GM18517 (cell line): ENCODE measurements around the gene CRY2.
A peak's percentile ranks its signal among the peaks of the same experiment; 100 is the strongest.
"Not testable (repeated sequence)": the region's sequence is repeated elsewhere in the genome, so short reads cannot be mapped to it uniquely, and the experiment has no call there.

Experiments
- ATAC-seq: cut with Tn5 transposase; IDR thresholded peaks from one replicate; pipeline ENCODE4 v1.9.1; 2021; ENCODE audit warnings: mild to moderate bottlenecking, moderate library complexity; ENCODE audit not compliant: unreplicated experiment

Gene CRY2

GRCh38 chr11:45811571-45812290 lies 35.5 kb upstream of the CRY2 start:
- ATAC-seq, result no peak

GRCh38 chr11:45812581-45813548 lies 34.4 kb upstream of the CRY2 start:
- no peak for ATAC-seq

GRCh38 chr11:45815747-45816146 lies 31.5 kb upstream of the CRY2 start:
- no peak for ATAC-seq

GRCh38 chr11:45816614-45817013 lies 30.7 kb upstream of the CRY2 start:
- ATAC-seq, result no peak

- peak; percentile 79 for ATAC-seq
Measured at GRCh38 chr11:45817191-45817590, 30.1 kb upstream of the CRY2 start.

- ATAC-seq, result no peak
Measured at GRCh38 chr11:45818961-45819605, 28.2 kb upstream of the CRY2 start.

GRCh38 chr11:45820211-45820857 lies 26.9 kb upstream of the CRY2 start:
- ATAC-seq, result no peak

GRCh38 chr11:45826492-45826891 lies 20.8 kb upstream of the CRY2 start:
- not testable (repeated sequence) for ATAC-seq

DNA sequence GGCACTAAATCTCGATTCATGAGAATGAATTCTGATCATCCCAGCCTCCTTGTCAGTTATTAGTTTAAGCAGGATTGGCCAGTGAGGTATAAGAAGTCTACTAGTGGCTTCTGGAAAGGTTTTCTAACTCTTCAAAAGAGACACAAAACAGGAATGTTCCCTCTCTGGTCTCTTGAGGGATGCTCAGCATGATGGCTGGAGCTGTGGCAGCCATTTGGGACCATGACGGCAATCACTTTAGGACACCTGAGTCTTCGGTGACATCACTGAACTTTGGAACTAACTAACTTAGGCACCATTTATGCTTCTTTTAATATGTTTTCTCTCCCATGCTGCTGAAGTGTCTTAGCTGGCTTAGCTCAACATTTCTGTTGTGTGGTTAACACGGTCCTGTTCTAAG lies 20.2 kb upstream of the CRY2 start:
- no peak for ATAC-seq

DNA sequence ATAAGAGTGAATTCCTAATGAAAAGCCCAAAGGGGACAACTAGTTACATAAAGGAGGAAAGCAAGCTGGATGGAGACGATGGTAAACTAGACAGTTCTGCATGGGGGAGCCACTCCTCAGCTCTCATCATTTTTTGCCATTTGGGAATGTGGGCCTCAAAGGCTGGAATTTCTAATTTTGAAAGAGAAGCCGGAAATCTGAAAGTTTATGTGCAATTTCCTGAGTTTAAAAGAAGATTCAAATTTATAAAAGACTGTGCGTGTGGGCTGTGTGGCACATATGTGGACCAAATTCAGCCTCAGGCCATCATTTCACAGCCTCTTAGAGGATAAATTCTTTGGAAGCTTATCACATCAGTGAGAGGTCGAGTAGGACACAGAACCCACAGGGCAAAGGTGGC lies 18.3 kb upstream of the CRY2 start:
- ATAC-seq, result no peak

GRCh38 chr11:45830596-45830995 lies 16.7 kb upstream of the CRY2 start:
- no peak for ATAC-seq

DNA sequence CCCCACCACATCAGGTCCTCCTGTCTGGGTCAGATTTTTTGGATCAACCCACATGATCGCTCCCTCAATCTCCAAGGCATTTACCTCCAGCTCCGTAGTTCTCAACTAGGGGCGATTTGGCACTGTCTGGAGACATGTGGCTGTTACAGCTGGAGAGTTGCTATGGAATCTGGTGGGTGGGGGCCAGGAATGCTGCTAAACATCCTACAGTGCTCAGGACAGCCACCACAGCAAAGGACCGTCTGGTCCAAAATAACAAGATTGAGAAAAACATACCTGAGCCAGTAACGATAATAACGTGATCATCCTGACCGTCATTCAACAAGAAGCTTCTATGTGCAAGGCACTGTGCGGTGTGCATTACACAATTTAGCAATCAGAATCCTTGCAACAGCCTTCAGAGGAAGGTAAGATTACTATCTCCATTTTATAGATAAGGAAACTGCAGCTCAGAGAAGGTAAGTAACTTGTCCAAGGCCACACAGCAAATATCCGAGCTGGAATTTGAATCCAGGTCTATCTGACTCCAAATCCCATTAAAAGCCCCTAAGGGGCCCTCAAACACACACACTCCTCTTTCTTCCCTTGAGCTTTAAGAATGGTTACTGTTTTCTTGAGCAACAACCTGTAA lies 14.3 kb upstream of the CRY2 start:
- no peak for ATAC-seq

DNA sequence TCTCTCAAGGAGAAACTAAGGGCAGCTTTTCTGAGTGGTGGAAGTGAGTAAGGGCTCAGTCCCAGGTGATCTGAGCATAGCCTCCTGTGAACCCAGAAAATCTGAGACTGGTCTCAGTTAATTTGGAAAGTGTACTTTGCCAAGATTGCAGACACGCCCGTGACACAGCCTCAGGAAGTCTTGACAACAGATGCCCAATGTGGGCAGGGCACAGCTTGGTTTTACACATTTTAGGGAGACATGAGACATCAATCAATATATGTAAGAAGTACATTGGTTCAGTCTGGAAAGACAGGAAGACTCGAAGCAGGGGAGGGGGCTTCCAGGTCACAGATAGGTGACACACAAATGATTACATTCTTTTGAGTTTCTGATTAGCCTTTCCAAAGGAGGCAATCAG lies 13.5 kb upstream of the CRY2 start:
- ATAC-seq, result no peak

DNA sequence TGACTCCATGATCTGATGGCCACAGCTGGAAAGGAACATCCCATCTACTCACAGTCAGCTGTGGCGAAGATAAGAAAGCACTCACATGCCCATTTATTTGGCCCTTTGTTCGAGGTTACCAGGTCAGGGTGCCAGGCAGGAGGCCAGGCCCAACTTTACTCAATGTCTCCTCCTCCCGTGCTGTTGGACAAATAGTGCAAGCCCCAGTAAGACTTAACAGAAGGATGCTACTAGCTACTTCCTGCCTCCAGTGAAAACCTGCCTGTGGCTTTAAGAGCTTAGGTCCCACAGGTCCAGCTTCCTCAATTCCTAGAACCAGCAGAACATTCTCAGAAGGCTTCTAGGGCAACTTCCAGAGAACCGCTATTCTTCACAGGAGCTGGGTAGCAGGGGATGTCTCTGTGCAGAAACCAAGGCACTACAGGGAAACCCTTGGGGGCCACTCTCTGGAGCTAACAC lies 12.9 kb upstream of the CRY2 start:
- ATAC-seq, result no peak

GRCh38 chr11:45839204-45839603 lies 8.1 kb upstream of the CRY2 start:
- ATAC-seq, result no peak

GRCh38 chr11:45840251-45840650 lies 7.0 kb upstream of the CRY2 start:
- not testable (repeated sequence) for ATAC-seq

DNA sequence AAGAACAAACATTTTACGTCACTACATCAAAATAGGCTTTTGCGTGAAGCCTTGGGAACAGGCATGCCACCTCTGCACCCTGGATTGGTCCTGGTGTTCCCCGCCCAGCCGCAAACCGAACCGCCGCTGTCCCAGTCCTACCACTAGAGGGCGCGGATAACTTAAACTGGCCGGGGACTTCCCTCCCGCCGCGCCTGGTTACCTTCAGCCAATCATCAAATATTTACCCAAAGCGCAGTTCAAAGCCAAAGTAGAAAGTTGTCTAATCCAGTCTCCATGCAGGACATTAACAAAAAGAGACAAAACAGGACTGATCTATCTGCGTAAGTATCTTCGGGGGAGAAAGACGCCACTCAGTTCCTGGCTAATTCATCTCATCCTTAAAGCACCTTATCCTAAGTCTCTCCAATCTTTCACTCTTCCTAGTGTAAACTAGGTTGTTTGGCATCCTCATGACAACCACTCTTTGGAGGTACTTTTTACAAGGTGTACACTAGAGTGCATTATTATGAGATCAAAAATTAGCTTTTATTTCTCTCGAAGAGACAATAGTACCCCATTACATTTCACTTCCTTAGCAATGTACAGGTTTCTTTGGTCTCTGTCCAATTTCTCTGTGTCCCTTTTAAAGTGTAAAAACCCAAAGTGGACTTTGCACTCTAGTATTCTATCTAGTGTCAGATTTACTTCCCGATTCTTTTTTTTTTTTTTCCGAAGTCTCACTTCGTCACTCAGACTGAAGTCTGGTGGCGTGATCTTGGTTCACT lies 3.9 kb upstream of the CRY2 start:
- no peak for ATAC-seq

GRCh38 chr11:45844822-45845578 lies 2.3 kb upstream of the CRY2 start:
- no peak for ATAC-seq

DNA sequence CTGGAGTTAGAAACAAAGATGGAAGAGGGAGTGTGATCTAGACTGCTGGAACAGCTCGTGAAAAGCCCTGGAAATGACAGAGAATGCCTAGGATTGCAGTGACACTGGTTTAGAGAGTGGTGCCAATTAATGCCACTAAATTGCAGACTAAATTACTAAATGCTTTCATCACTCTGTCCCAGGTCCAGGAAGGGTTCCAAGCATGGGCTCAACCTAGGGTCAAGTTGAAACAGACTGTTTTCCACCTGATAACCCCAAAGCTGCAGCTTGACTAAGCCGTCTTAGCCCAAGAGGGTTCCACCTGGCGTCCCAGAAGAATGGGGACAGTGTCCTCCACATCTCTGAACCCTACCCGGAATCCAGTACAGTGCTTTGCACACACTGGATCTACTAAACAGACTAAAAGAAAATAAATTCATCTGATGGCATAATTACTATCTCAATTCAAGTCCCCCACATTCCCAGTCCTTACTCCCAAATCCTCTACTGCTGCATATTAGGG lies 1.1 kb upstream of the CRY2 start:
- ATAC-seq, result no peak
